Prostate gland (tissue), 2 donors: ENCODE measurements around the gene ADARB1. TPM values are rescaled to one million over a fixed set of nuclear protein-coding genes. Genes with fewer than 3 reads are reported as not detected.
"Not testable (repeated sequence)": the region's sequence is repeated elsewhere in the genome, so short reads cannot be mapped to it uniquely, and the experiment has no call there.

Experiments
- DNase-seq: peaks from one replicate; pipeline ENCODE4 v3.0.0-alpha.2; 2019; ENCODE audit warnings: low spot score
- H3K27ac ChIP-seq, 2 donors: fragments of 200-600 bp; sonication (generic); 2 replicates each; pipeline ENCODE4 v1.5.1; 2017 to 2019
- H3K27me3 ChIP-seq: fragments of 200-600 bp; sonication (generic); replicated peaks from 2 replicates; pipeline ENCODE4 v1.5.1; 2019; ENCODE audit not compliant: insufficient read depth
- H3K36me3 ChIP-seq, 2 donors: fragments of 200-600 bp; sonication (generic); 1 replicate in 1 of 2; 2 replicates in 1 of 2; pipeline versions ENCODE4 v1.5.1 to v1.8.1; 2017 to 2019
- H3K4me1 ChIP-seq: fragments of 200-600 bp; sonication (generic); replicated peaks from 2 replicates; pipeline ENCODE4 v1.5.1; 2019
- H3K4me3 ChIP-seq, 2 donors: fragments of 200-600 bp; sonication (generic); 2 replicates each; pipeline ENCODE4 v1.5.1; 2017 to 2019
- H3K9me3 ChIP-seq: fragments of 200-600 bp; sonication (generic); 2 replicates; pipeline ENCODE4 v1.5.1; 2017
- CTCF ChIP-seq, 4 experiments: fragments of 200-600 bp in 2 of 4; fragments of 450-650 bp in 2 of 4; sonication (generic) in 2 of 4; IDR thresholded peaks; 1 replicate in 3 of 4; 2 replicates in 1 of 4; pipeline ENCODE4 v1.5.1; 2016 to 2019; ENCODE audit warnings: antibody characterized with exemption in 4 of 4, mild to moderate bottlenecking in 2 of 4, moderate library complexity in 2 of 4
- POLR2A ChIP-seq: fragments of 450-650 bp; IDR thresholded peaks from one replicate; pipeline ENCODE4 v1.6.1; 2016; ENCODE audit warnings: antibody characterized with exemption, mild to moderate bottlenecking
- POLR2AphosphoS5 ChIP-seq: sonication (generic); formaldehyde crosslinking; IDR thresholded peaks from one replicate; pipeline ENCODE4 v1.6.1; 2017; ENCODE audit warnings: antibody characterized with exemption
- WGBS: methylation state at CpG from one replicate; pipeline ENCODE4 v1.1.5; 2018; 5-methylcytosine and 5-hydroxymethylcytosine counted together
- intact Hi-C: fragments of 100-400 bp; cut with DNase I; formaldehyde crosslinking; loops from one replicate; pipeline ENCODE4 v1.14.2; 2022
- total RNA-seq, 2 donors: library from RNA; depleted of rRNA; stranded (reverse); fragments of >200 nt; gene quantifications; one replicate each; pipeline ENCODE4 v1.1.0, GENCODE V29; 2016

The ADARB1 gene
- total RNA-seq, 2 donors from 2014 or later, result 21.0 to 30.9 TPM

GRCh38 chr21:45140346-45140940 is 66.1 kb downstream of the ADARB1 start:
- Histone ChIP-seq H3K27ac (no peak overlapping the region), H3K4me1 (no peaks in the 10 kb centered on the region), H3K27me3 (no peaks in the 10 kb centered on the region), H3K36me3 (no peaks in the 10 kb centered on the region), H3K4me3 (no peak overlapping the region), H3K9me3 (no peaks in the 10 kb centered on the region)
- intact Hi-C loops, result loop anchor here (5.0 to 10.0 kb wide), 3 partner anchors 64 to 292 kb away; partner anchors contain the start of gene POFUT2
- TF ChIP-seq POLR2AphosphoS5 (no peak), POLR2A (no peak), CTCF (IDR thresholded peaks at IDR 0.05) (peak; percentile 36 to 87 (median 72))
- 19% methylated on average over 7 of the region's 9 CpGs for WGBS
- peak; percentile 63 for DNase-seq

GRCh38 chr21:45140944-45141343 is 66.6 kb downstream of the ADARB1 start:
- DNase-seq, result not testable (repeated sequence)
- intact Hi-C loops, result loop anchor here (5.0 to 10.0 kb wide), 3 partner anchors 64 to 291 kb away; partner anchors contain the start of gene POFUT2

GRCh38 chr21:45141507-45141906 is 67.1 kb downstream of the ADARB1 start:
- WGBS, result 98% methylated on average over 5 of the region's 5 CpGs
- DNase-seq, result no peak
- intact Hi-C loops, result loop anchor here (5.0 to 10.0 kb wide), 3 partner anchors 63 to 291 kb away; partner anchors contain the start of gene POFUT2
- no peak overlapping the region for H3K27ac ChIP-seq
- H3K4me3 ChIP-seq, result no peak overlapping the region
- no peaks in the 10 kb centered on the region for H3K36me3 ChIP-seq
- TF ChIP-seq POLR2AphosphoS5, result no peak
- no peak for TF ChIP-seq POLR2A
- TF ChIP-seq CTCF (IDR thresholded peaks at IDR 0.05), result no peak
- H3K4me1 ChIP-seq, result no peaks in the 10 kb centered on the region
- H3K27me3 ChIP-seq, result no peaks in the 10 kb centered on the region
- no peaks in the 10 kb centered on the region for H3K9me3 ChIP-seq

More at GRCh38 chr21:45140944-45141343, 66.6 kb downstream of the ADARB1 start:
- not testable (repeated sequence) for H3K4me3 ChIP-seq, H3K27ac ChIP-seq, H3K36me3 ChIP-seq, H3K4me1 ChIP-seq, H3K9me3 ChIP-seq, H3K27me3 ChIP-seq
- 86% methylated on average over 4 of the region's 4 CpGs for WGBS

GRCh38 chr21:45142469-45143308 is 68.3 kb downstream of the ADARB1 start:
- Histone ChIP-seq H3K4me3 (no peak overlapping the region), H3K9me3 (no peaks in the 10 kb centered on the region), H3K27me3 (no peaks in the 10 kb centered on the region), H3K27ac (no peak overlapping the region), H3K36me3 (no peaks in the 10 kb centered on the region), H3K4me1 (no peaks in the 10 kb centered on the region)
- TF ChIP-seq CTCF (IDR thresholded peaks at IDR 0.05) (no peak), POLR2A (no peak), POLR2AphosphoS5 (no peak)
- no peak for DNase-seq
- 87% methylated on average over 12 of the region's 12 CpGs for WGBS
- intact Hi-C loops, result loop anchor here (5.0 to 10.0 kb wide), 3 partner anchors 62 to 290 kb away; partner anchors contain the start of gene POFUT2

- Histone ChIP-seq H3K4me1 (no peaks in the 10 kb centered on the region), H3K9me3 (no peaks in the 10 kb centered on the region), H3K4me3 (no peak overlapping the region), H3K27ac (no peak overlapping the region), H3K36me3 (no peaks in the 10 kb centered on the region), H3K27me3 (no peaks in the 10 kb centered on the region)
- TF ChIP-seq POLR2A (no peak), POLR2AphosphoS5 (no peak), CTCF (IDR thresholded peaks at IDR 0.05) (no peak)
- no peak for DNase-seq
- 84% methylated on average over 3 of the region's 3 CpGs for WGBS
- intact Hi-C loops, result loop anchor here (5.0 to 10.0 kb wide), 3 partner anchors 61 to 288 kb away; partner anchors contain the start of gene POFUT2
Measured at GRCh38 chr21:45143855-45144254, 69.5 kb downstream of the ADARB1 start.
